ENCODE data around the gene RHOBTB3. TPM values are rescaled to one million over a fixed set of nuclear protein-coding genes. Genes with fewer than 3 reads are reported as not detected.

The RHOBTB3 gene
- total RNA-seq, 6 experiments from 2014 or later, result 24.1 to 49.1 (median 38.9) TPM

- DNase-seq, result no peak
- Histone ChIP-seq H3K27ac (no peak overlapping the region), H3K4me3 (no peak overlapping the region), H3K27me3 (no peaks in the 10 kb centered on the region), H3K4me1 (peaks cover 0 to 5% (median 0%) of the 10 kb centered on the region in 4 donors), H3K36me3 (no peaks in the 10 kb centered on the region), H3K9me3 (no peaks in the 10 kb centered on the region)
- WGBS (ENCODE audit: insufficient coverage, low coverage, low lambda C conversion rate, missing lambda C conversion rate), result 76% methylated on average over 4 of the region's 4 CpGs
- TF ChIP-seq CTCF (IDR thresholded peaks at IDR 0.05), result no peak
- ATAC-seq, result no peak
- intact Hi-C loops (cut with DNase I), result no loop called here
Observed at GRCh38 chr5:95713960-95714710, 17.0 kb upstream of the RHOBTB3 start.

GRCh38 chr5:95715799-95716461 is 15.2 kb upstream of the RHOBTB3 start:
- Histone ChIP-seq H3K36me3 (no peaks in the 10 kb centered on the region), H3K4me3 (no peak overlapping the region), H3K27ac (no peak overlapping the region), H3K9me3 (no peaks in the 10 kb centered on the region), H3K4me1 (peaks cover 0 to 3% (median 0%) of the 10 kb centered on the region in 4 donors), H3K27me3 (no peaks in the 10 kb centered on the region)
- intact Hi-C loops (cut with DNase I), result no loop called here
- TF ChIP-seq POLR2A (IDR thresholded peaks at IDR 0.05) (no peak), CTCF (IDR thresholded peaks at IDR 0.05) (no peak)
- ATAC-seq, result no peak
- no peak for DNase-seq
- 50% methylated on average over 1 of the region's 5 CpGs for WGBS (ENCODE audit: insufficient coverage, low coverage, low lambda C conversion rate, missing lambda C conversion rate)

GRCh38 chr5:95717439-95717838 is 13.7 kb upstream of the RHOBTB3 start:
- ATAC-seq (no peak), DNase-seq (no peak)
- H3K36me3 ChIP-seq, result no peaks in the 10 kb centered on the region
- H3K27ac ChIP-seq, result no peak overlapping the region
- H3K4me3 ChIP-seq, result no peak overlapping the region
- no peak for TF ChIP-seq POLR2A (IDR thresholded peaks at IDR 0.05)
- TF ChIP-seq CTCF (IDR thresholded peaks at IDR 0.05), result no peak
- intact Hi-C loops (cut with DNase I), result no loop called here
- 85% methylated on average over 2 of the region's 2 CpGs for WGBS (ENCODE audit: insufficient coverage, low coverage, low lambda C conversion rate, missing lambda C conversion rate)
- no peaks in the 10 kb centered on the region for H3K4me1 ChIP-seq
- no peaks in the 10 kb centered on the region for H3K9me3 ChIP-seq
- no peaks in the 10 kb centered on the region for H3K27me3 ChIP-seq

GRCh38 chr5:95718203-95718602 is 12.9 kb upstream of the RHOBTB3 start:
- no peak for ATAC-seq
- H3K4me1 ChIP-seq, result no peaks in the 10 kb centered on the region
- H3K9me3 ChIP-seq, result no peaks in the 10 kb centered on the region
- DNase-seq, result no peak
- no peaks in the 10 kb centered on the region for H3K36me3 ChIP-seq
- no peak overlapping the region for H3K4me3 ChIP-seq
- no peaks in the 10 kb centered on the region for H3K27me3 ChIP-seq
- H3K27ac ChIP-seq, result no peak overlapping the region
- 57% methylated on average over 2 of the region's 2 CpGs for WGBS (ENCODE audit: insufficient coverage, low coverage, low lambda C conversion rate, missing lambda C conversion rate)
- intact Hi-C loops (cut with DNase I), result no loop called here
- no peak for TF ChIP-seq POLR2A (IDR thresholded peaks at IDR 0.05)
- TF ChIP-seq CTCF (IDR thresholded peaks at IDR 0.05), result no peak
